ENCODE data around the gene PTPRD.

The PTPRD gene

DNA sequence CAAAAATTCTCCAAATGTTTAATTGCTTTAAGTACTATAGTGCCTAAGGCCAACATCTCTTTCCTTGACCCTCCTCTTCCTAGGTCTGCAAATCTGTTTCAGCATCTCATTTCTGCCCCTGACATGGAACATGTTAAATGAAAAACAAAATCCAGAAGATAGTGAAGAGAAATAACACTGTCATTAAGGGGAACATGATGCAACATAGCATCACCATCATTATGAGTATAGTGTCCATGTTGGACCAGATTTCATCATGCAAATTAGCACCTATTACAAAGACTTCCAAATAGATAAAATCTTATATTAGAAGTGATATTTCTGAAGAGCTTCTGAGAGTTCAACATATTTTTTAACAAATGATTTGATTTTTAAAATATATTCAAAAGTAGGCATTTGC lies 375.2 kb downstream of the PTPRD start:
- POLR2A ChIA-PET, result no interaction called here
- Histone ChIP-seq H3K4me3 (ENCODE audit: low read depth, low read length) (no peak overlapping the region), H3K4me1 (ENCODE audit: control insufficient read depth, insufficient read depth, low read length) (no peaks in the 10 kb centered on the region), H3K9me3 (ENCODE audit: control insufficient read depth, insufficient read depth, low read depth, low read length) (no peaks in the 10 kb centered on the region), H3K27ac (ENCODE audit: extremely low read depth, low read depth, low read length) (no peak overlapping the region), H3K36me3 (ENCODE audit: control insufficient read depth in 2 of 2, insufficient read depth in 1 of 2, low read length in 2 of 2) (no peaks in the 10 kb centered on the region)
- TF ChIP-seq ZNF621 (tag by site-specific recombination; IDR thresholded peaks at IDR 0.05) (no peak), ZNF548 (tag by site-specific recombination; IDR thresholded peaks at IDR 0.05) (no peak), ZIC2 (tag by site-specific recombination; IDR thresholded peaks at IDR 0.05) (no peak), ZNF561 (tag by site-specific recombination; IDR thresholded peaks at IDR 0.05; ENCODE audit: borderline replicate concordance) (no peak), ZNF155 (tag by site-specific recombination; IDR thresholded peaks at IDR 0.05) (no peak), ZNF785 (tag by site-specific recombination; IDR thresholded peaks at IDR 0.05) (no peak), GLIS1 (tag by site-specific recombination; IDR thresholded peaks at IDR 0.05) (no peak), ZNF701 (tag by site-specific recombination; IDR thresholded peaks at IDR 0.05) (no peak), ZNF214 (tag by site-specific recombination; IDR thresholded peaks at IDR 0.05; ENCODE audit: borderline replicate concordance) (no peak), ZNF184 (tag by site-specific recombination; IDR thresholded peaks at IDR 0.05) (no peak), ZSCAN23 (tag by site-specific recombination; IDR thresholded peaks at IDR 0.05) (no peak), ZNF48 (tag by site-specific recombination; IDR thresholded peaks at IDR 0.05) (no peak), PRDM4 (tag by site-specific recombination; IDR thresholded peaks at IDR 0.05) (no peak), ZNF266 (tag by site-specific recombination; IDR thresholded peaks at IDR 0.05; ENCODE audit: low read depth) (no peak), TSHZ1 (tag by site-specific recombination; IDR thresholded peaks at IDR 0.05; ENCODE audit: borderline replicate concordance) (no peak)
- TF ChIP-seq, protein P1, sequence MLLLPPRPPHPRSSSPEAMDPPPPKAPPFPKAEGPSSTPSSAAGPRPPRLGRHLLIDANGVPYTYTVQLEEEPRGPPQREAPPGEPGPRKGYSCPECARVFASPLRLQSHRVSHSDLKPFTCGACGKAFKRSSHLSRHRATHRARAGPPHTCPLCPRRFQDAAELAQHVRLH (tag by site-specific recombination; IDR thresholded peaks at IDR 0.05), result no peak
- CTCF ChIA-PET, result no interaction called here

GRCh38 chr9:10236161-10236560 lies 376.6 kb downstream of the PTPRD start:
- TF ChIP-seq ZNF366 (tag by site-specific recombination; conservative IDR thresholded peaks at IDR 0.05), result no peak
- TF ChIP-seq ZNF184 (tag by site-specific recombination; IDR thresholded peaks at IDR 0.05), result no peak
- TF ChIP-seq ZNF747 (tag by site-specific recombination; IDR thresholded peaks at IDR 0.05), result no peak
- TF ChIP-seq ZNF670 (tag by site-specific recombination; IDR thresholded peaks at IDR 0.05; ENCODE audit: low read depth), result no peak
- TF ChIP-seq KLF1 (tag by site-specific recombination; IDR thresholded peaks at IDR 0.05), result no peak
- TF ChIP-seq ZSCAN30 (tag by site-specific recombination; IDR thresholded peaks at IDR 0.05), result no peak
- no peak for TF ChIP-seq ZNF48 (tag by site-specific recombination; IDR thresholded peaks at IDR 0.05)
- no peak for TF ChIP-seq ZNF488 (tag by site-specific recombination; IDR thresholded peaks at IDR 0.05)
- no peak for TF ChIP-seq ZNF248 (tag by site-specific recombination; IDR thresholded peaks at IDR 0.05)
- TF ChIP-seq ZNF157 (tag by site-specific recombination; IDR thresholded peaks at IDR 0.05), result no peak
- no peak for TF ChIP-seq ZNF585B (tag by site-specific recombination; IDR thresholded peaks at IDR 0.05)
- TF ChIP-seq ZNF544 (tag by site-specific recombination; IDR thresholded peaks at IDR 0.05), result no peak
- no peak for TF ChIP-seq ZNF707 (tag by site-specific recombination; IDR thresholded peaks at IDR 0.05)
- H3K4me1 ChIP-seq (ENCODE audit: control insufficient read depth, insufficient read depth, low read length), result no peaks in the 10 kb centered on the region
- CTCF ChIA-PET, result no interaction called here
- POLR2A ChIA-PET, result no interaction called here
- no peak overlapping the region for H3K4me3 ChIP-seq (ENCODE audit: low read depth, low read length)
- no peak overlapping the region for H3K27ac ChIP-seq (ENCODE audit: extremely low read depth, low read depth, low read length)
- H3K9me3 ChIP-seq (ENCODE audit: control insufficient read depth, insufficient read depth, low read depth, low read length), result no peaks in the 10 kb centered on the region
- H3K36me3 ChIP-seq (ENCODE audit: control insufficient read depth in 2 of 2, insufficient read depth in 1 of 2, low read length in 2 of 2), result no peaks in the 10 kb centered on the region
